NCI-H69 (cell line): ENCODE results near the gene AQP11.
A peak's percentile ranks its signal among the peaks of the same experiment; 100 is the strongest.
"Not testable (repeated sequence)": the region's sequence is repeated elsewhere in the genome, so short reads cannot be mapped to it uniquely, and the experiment has no call there.

Source experiments
- DNase-seq: peaks from one replicate; lab custom pipeline; 2025; lab: John Stamatoyannopoulos, UW

The AQP11 gene

GRCh38 chr11:77589521-77590193 is at the start of gene AQP11:
TSS of gene AQP11 (plus strand) at chr11:77589953. CDS start at chr11:77589993, 40 bp downstream.
- DNase-seq = peak; percentile 97

- no peak for DNase-seq
Observed at GRCh38 chr11:77542296-77542695, 47.5 kb upstream of the AQP11 start.

GRCh38 chr11:77547047-77547836 is 42.5 kb upstream of the AQP11 start:
- DNase-seq = no peak

GRCh38 chr11:77547863-77548551 is 41.7 kb upstream of the AQP11 start:
- DNase-seq = peak; percentile 86

- DNase-seq = no peak
Observed at GRCh38 chr11:77548552-77549445, 41.0 kb upstream of the AQP11 start.

- DNase-seq = not testable (repeated sequence)
Observed at GRCh38 chr11:77551426-77551825, 38.3 kb upstream of the AQP11 start.

GRCh38 chr11:77557553-77557952 is 32.2 kb upstream of the AQP11 start:
- DNase-seq = peak; percentile 71

- DNase-seq = no peak
Observed at GRCh38 chr11:77558380-77558779, 31.4 kb upstream of the AQP11 start.

GRCh38 chr11:77559686-77560401 is 29.9 kb upstream of the AQP11 start:
- DNase-seq = peak; percentile 32

- DNase-seq = no peak
Observed at GRCh38 chr11:77560605-77561004, 29.1 kb upstream of the AQP11 start.

GRCh38 chr11:77561257-77561656 is 28.5 kb upstream of the AQP11 start:
- DNase-seq = no peak

GRCh38 chr11:77568306-77568705 is 21.4 kb upstream of the AQP11 start:
- DNase-seq = no peak

GRCh38 chr11:77568916-77569675 is 20.7 kb upstream of the AQP11 start:
- DNase-seq = no peak

- DNase-seq = no peak
Observed at GRCh38 chr11:77569676-77570070, 20.1 kb upstream of the AQP11 start.

GRCh38 chr11:77570896-77571295 is 18.9 kb upstream of the AQP11 start:
- not testable (repeated sequence) for DNase-seq

- not testable (repeated sequence) for DNase-seq
Observed at GRCh38 chr11:77575428-77575827, 14.3 kb upstream of the AQP11 start.

GRCh38 chr11:77580712-77581337 is 8.9 kb upstream of the AQP11 start:
- DNase-seq = peak; percentile 63

- DNase-seq = no peak
Observed at GRCh38 chr11:77589181-77589520, 602 bp upstream of the AQP11 start.

GRCh38 chr11:77590194-77590782 is 535 bp downstream of the AQP11 start:
- DNase-seq = peak; percentile 89

- DNase-seq = peak; percentile 98
Observed at GRCh38 chr11:77592727-77593126, 3.0 kb downstream of the AQP11 start.
